GM21825 (cell line): ENCODE data around the gene TRIM72.
"Not testable (repeated sequence)": the region's sequence is repeated elsewhere in the genome, so short reads cannot be mapped to it uniquely, and the experiment has no call there.

Source experiments
- ATAC-seq: cut with Tn5 transposase; IDR thresholded peaks from one replicate; pipeline ENCODE4 v1.9.1; 2021; ENCODE audit warnings: mild to moderate bottlenecking, moderate library complexity; ENCODE audit not compliant: unreplicated experiment

The TRIM72 gene

DNA sequence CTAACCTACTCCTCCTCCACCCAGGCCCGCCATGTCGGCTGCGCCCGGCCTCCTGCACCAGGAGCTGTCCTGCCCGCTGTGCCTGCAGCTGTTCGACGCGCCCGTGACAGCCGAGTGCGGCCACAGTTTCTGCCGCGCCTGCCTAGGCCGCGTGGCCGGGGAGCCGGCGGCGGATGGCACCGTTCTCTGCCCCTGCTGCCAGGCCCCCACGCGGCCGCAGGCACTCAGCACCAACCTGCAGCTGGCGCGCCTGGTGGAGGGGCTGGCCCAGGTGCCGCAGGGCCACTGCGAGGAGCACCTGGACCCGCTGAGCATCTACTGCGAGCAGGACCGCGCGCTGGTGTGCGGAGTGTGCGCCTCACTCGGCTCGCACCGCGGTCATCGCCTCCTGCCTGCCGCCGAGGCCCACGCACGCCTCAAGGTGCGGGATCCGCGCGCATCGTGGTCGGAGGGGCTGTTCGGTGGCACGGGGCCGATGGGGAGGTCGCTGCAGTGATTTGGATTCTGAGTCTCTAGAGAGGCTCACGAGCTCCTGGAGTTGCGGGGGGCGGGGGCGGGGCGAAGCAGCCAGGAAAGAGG is 878 bp downstream of the TRIM72 start:
- no peak for ATAC-seq

DNA sequence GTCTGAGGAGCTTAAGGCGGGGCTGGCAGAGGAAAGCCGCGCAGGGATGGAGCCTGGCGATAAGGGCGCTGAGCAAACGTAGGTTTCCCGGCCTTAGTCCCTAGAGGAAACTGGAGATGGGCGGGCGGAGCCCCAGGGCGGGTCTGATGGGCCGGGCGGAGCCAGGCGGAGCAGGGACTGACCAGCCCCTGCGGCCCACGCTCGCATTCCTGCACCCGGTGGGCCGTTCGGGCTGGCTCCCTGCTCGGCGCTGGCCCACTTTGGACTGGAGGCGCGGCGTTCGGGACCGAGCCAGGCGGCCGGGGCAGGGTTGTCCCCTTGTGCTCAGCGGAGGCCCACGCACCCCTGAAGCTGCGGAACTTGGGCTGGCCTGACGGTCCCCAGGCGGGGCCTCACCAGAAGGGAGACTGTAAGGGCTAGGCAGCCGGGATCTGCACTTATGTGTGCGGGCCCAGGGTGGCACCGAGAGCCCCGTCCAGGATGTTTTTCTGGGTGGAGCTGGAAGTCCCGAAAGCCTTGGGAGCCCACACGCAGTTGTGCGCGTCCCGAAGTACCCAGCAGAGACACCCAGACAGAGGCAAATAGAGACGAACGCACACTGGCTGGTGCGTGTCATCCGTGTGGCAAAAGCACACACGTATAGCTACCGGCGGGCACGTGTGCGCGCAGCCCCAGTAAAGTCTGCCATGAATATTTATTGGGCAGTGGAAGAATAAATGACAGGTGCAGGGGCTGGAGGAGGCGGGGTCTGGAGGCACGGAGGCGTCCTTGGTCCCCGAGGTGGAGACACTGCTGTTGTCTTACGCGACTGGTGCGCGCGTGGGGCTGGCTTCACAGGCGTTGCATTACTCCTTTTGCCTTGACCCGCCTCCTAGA is 1.6 kb downstream of the TRIM72 start:
- no peak for ATAC-seq

DNA sequence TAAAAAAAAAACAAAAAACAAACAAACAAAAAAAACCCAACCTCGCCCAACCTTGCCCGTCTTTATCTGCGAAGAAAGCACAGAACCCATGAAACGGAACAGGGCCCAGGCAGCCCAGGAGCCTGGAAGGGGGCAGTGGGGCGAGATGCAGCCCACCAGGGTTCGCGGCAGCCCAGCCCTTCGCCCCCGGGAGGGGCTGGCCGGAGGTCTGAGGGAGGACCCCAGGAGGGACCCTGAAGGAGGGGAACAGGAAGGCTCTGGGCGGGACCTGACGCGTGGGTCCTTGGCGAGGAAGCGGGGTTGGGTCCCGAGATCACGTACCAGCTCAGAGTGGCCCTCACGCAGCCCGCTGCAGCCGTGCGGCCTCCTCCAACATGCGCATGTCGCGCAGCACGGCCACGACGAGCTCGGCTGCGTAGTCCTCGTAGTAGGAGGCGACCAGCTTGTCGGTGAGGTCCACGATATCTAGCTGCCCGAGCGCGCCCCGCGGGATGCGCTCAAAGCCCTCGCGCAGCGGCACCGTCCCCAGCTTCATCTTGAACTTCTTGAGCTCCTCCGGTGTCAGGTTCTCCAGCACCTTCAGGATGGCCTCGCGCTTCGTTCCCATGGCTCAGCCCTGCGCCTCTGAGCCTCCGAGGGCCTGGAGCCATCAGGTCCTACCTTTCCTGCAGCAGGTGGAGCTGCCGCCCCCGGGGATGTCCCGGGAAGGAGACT is 2.7 kb downstream of the TRIM72 start, which contains the start of gene PYDC1:
TSS of gene PYDC1 (minus strand) at position 714 of the 714 bp plus-strand sequence. CDS start at position 607, 107 bp downstream.
- no peak for ATAC-seq

DNA sequence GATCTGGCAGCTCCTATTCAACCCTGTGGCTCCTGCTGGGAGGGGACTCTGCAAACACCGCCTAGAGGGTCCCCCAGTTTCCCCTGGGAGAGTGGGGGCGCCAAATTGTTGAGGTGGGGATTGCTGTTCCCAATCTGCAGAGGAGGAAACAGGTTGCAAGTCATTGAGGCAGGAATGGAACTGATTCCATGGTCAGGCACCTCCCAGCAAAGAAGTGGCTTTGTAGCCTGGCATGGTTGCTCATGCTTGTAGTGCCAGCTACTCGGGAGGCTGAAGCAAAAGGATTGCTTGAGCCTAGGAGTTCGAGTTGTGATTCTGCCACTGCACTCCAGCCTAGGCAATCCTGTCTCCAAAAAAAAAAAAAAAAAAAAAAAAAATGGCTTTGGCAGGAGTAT is 3.2 kb downstream of the TRIM72 start:
- ATAC-seq = no peak

DNA sequence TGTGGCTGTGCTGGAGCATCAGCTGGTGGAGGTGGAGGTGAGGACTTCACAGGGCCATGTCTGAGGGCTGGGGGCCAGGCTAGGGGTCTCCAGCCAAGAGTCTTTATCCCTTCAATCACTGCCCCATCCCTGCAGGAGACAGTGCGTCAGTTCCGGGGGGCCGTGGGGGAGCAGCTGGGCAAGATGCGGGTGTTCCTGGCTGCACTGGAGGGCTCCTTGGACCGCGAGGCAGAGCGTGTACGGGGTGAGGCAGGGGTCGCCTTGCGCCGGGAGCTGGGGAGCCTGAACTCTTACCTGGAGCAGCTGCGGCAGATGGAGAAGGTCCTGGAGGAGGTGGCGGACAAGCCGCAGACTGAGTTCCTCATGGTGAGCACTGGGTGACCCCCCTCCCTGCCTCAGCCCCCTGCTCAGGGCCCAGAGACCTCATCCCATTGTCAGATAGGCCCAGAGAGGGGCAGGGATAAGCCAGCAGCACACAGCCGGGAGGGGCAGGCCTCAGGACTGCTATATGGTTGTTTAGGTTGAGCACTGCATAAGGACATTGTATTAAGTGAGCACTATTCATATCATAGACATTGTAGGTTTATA is 5.3 kb downstream of the TRIM72 start:
- ATAC-seq = no peak

DNA sequence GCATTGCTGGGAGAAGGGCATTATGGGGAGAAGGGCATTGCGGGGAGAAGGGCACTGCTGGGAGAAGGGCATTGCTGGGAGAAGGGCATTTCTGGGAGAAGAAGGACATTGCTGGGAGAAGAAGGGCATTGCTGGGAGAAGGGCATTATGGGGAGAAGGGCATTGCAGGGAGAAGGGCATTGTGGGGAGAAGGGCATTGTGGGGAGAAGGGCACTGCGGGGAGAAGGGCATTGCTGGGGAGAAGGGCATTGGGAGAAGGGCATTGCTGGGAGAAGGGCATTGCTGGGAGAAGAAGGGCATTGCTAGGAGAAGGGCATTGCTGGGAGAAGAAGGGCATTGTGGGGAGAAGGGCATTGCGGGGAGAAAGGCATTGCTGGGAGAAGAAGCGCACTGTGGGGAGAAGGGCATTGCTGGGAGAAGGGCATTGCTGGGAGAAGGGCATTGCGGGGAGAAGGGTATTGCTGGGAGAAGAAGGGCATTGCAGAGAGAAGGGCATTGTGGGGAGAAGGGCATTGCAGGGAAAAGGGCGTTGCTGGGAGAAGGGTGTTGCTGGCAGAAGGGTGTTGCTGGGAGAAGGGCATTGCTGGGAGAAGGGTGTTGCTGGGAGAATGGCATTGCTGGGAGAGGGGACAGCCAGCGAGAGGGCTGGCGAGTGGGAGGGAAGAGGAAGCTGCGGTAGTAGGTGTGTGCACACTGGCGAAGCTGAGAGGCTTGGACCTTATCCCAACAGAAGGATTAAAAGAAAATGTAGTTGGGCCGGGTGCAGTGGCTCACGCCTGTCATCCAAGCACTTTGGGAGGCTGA is 7.6 kb downstream of the TRIM72 start:
- ATAC-seq = no peak

DNA sequence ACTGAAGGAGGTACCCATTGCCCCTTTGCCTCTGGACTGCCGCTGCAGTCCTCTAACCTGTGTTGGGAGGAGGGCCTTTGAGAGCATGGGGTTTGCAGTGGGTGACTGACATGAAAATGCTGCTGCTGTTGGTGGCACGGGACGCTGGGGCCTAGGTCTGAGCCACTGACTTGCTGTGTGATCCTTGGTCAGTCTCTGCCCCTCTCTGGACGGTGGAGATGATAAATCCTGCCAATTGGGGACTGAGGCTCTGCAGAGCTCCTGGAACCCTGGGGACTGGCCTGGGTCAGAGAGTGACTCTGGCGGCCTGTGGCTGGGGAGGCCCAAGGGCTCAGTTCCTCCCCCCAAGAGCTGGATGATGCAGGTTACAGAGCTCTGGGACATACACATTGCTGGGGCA is 9.1 kb downstream of the TRIM72 start:
- no peak for ATAC-seq

DNA sequence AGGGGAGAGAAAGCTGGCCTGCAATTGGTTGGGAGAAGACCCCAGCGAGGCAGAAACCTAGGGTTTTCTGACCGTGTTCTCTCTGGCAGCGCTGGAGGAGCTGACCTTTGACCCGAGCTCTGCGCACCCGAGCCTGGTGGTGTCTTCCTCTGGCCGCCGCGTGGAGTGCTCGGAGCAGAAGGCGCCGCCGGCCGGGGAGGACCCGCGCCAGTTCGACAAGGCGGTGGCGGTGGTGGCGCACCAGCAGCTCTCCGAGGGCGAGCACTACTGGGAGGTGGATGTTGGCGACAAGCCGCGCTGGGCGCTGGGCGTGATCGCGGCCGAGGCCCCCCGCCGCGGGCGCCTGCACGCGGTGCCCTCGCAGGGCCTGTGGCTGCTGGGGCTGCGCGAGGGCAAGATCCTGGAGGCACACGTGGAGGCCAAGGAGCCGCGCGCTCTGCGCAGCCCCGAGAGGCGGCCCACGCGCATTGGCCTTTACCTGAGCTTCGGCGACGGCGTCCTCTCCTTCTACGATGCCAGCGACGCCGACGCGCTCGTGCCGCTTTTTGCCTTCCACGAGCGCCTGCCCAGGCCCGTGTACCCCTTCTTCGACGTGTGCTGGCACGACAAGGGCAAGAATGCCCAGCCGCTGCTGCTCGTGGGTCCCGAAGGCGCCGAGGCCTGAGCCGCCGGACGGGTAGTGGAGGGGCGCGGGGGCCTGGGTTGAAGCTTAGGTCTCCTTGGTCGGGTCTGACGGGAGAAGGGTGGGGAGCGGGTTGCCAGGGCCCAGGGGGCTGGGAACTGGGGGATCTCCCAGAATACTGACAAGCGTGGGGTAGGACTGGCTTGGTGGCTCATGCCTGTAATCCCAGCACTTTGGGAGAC is 10.4 kb downstream of the TRIM72 start:
- ATAC-seq = no peak

DNA sequence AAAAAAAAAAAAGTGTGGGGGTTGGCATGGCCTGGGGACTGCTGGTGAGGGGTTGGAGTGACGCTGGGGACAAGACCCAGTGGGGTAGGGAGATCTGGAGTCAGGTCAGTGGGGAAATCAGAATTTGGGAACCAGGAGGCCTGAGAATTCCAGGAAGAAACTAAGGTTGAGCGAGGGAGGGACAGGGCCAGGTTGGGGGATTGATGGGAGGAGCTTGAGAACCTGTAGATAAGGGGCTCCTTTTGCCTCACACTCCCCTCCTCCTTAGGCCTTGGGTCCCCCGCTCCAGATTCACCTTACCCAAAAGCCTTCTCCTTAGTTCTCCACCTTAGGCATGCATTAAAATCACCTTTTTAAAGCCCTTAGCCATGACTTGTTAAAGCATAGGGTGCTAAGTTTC is 11.3 kb downstream of the TRIM72 start:
- no peak for ATAC-seq

DNA sequence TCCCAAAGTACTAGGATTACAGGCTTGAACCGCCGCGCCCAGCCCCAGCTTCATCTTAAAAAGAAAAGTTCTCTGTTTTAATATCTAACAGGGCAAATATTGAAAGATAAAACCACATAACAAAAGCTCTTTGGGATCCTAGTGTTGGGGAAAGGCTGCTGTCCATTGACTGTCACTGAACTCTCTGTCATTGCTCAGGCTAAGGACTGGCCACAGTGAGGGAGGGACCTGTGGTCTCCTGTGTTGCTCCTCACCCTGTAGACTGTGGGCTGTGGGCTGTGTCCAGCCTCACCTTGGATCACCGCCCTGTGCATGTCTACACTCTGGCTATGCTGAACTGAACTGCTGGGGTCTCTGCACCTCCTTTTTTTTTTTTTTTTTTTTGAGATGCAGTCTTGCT is 14.3 kb downstream of the TRIM72 start:
- no peak for ATAC-seq

DNA sequence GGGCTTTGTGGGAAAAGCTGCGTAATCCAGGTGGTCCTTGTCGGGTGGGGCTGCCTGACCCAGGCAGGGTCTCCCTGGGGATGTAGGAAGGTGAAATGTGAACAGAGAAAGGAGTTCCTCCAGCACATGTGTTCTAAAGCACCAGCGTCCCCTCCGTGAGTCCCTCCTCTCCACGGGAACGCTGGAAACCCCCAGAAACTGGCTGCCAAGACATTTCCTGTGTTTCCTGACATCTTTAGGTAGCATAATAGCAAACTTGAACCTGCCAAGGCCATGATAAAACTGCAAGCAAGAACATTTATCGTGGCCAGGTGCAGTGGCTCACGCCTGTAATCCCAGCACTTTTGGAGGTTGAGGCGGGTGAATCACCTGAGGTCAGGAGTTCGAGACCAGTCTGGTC is 15.6 kb downstream of the TRIM72 start:
- ATAC-seq = no peak

DNA sequence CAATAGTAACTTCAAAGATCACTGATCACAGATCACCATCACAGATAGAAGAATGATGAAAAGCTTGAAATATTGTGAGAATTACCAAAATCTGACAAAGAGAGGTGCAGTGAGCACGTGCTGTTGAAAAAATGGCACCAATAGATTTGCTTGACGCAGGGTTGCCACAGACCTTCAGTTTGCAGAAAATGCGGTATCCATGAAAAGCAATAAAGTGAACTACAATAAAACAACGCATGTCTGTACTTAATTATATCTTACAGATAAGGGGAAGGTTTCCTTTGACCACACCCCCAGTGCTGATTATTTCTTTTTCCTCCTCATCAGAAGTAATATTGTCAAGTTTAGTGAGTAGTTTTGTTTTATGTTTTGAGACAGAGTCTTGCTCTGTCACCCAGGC is 24.1 kb downstream of the TRIM72 start:
- ATAC-seq = no peak

DNA sequence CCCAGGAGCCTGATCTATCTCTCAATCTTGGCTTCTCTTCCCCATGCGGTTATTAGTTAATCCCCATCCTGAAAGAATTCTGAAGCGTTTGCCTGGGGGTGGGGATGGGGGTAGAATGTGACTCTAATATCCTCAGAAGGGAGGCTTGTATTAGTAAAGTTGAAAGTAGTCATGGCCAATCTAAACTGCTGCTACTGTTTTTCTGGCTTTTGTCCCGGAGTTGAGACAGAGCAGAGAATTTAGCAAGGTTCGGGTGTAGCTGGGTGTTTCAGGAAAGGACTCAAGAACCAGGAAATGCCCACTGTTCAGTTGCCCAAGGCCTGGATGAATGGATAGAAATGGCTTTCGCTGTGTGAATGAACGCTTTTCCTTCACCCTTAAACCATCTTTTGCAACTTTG is 28.3 kb downstream of the TRIM72 start:
- no peak for ATAC-seq

DNA sequence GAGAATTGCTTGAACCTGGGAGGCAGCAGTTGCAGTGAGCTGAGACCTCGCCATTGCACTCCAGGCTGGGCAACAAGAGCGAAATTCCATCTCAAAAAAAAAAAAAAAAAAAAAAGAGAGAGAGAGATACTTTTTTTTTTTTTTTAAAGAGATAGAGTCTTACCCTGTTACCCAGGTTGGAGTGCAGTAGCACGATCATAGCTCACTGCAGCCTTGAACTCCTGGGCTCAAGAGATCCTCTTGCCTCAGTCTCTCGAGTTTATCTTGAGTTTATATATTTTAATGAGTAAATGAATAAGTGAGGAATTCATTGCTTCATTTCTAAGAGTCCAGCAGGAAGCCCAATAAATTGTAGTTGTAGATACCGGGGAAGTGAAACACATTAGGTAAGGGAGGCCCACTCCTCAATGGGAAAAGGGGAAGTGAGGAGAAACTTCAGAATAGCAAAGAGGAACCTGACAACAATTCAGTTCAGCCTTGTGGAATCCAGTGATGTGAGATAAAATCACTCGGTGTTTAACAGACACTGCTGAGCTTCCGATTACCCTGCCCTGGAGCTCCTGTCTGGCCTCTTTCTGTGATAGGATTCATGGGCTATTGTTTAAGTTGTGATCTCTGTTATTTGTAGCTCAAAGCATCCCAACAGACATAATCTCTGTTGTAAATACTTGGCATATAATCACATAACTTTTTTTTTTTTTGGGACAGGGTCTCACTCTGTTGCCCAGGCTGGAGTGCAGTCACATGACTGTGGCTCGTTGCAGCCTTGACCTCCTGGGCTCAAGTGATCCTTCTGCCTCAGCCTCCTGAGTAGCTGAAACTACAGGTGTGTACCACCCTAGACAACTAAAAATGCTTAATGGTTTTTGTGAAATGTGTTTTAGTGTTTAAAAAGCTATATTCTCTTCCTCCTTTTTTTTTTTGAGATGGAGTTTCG is 30.1 kb downstream of the TRIM72 start:
- no peak for ATAC-seq

DNA sequence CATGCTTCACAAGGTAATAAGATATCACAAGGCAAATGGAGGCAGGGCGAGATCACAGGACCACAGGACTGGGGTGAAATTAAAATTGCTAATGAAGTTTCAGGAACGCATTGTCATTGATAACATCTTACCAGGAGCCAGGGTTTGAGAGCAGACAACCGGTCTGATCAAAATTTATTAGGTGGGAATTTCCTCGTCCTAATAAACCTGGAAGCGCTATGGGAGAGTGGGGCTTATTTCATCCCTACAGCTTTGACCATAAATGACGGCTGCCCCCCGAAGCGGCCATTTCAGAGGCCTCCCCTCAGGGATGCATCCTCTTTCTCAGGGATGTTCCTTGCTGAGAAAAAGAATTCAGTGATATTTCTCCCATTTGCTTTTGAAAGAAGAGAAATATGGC is 31.7 kb downstream of the TRIM72 start:
- not testable (repeated sequence) for ATAC-seq

DNA sequence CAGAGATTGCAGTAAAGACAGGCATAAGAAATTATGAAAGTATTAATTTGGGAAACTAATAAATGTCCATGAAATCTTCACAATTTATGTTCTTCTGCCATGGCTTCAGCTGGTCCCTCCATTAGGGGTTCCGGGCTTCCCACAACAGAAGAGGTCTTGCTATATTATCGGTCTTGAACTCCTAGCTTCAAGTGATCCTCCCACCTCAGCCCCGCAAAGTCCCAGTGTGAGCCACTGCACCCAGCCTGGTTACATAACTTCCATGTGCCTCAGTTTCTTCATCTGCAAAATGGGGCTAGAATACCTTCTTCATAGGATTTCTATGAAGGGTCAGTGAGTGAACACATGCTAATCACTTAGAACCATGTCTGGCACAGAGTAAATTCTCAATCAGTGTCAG is 32.4 kb downstream of the TRIM72 start:
- ATAC-seq = no peak

DNA sequence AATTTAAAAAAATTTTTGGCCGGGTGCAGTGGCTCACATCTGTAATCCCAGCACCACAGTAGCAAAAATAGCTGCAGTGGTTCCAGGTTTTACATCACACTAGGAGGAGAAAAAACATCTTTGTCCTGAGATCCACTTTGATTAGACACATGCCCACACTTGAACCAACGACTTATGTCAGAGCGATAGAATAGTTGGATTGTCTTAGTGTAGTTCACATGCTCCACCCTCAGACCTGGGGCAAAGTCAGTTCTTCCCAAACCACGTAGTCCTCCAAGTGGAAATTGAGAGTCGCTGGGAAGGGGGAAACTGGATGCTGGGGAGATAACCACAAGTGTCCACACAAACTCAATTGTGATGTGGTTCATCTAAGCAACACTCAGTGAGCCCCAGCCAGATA is 34.4 kb downstream of the TRIM72 start:
- ATAC-seq = no peak

DNA sequence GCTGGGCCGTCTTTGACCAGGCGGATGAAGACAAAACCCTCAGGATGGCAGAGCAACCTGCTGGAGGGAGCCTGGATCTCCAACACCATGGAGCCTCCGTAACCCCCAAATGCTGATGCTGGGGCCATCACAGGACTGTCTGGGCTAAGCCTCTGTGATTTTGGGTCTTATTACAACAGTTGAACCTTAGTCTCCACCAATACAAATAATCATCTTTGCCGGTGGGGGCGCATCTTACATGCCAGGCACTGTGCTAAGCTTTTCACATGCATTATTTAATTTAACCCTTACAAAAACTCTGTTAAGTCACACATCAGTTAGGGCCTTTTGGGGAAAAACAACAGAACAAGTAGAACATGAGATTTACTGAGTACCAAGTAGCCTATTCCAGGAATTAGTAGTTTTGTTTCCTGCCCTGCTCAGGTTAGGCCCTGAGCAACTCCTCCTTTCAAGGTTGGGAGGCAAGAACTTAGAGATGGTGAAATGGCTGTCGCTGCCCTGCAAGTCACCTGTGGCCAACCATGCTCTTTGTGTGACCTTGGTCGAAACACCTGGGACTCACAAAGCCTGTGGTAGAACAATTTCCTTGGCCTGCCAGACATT is 37.0 kb downstream of the TRIM72 start:
- ATAC-seq = no peak
